GM19025 (cell line): ENCODE data around the gene ATOX1.
"Not testable (repeated sequence)": the region's sequence is repeated elsewhere in the genome, so short reads cannot be mapped to it uniquely, and the experiment has no call there.

Source experiments
- ATAC-seq: cut with Tn5 transposase; IDR thresholded peaks from one replicate; pipeline ENCODE4 v1.9.1; 2021; ENCODE audit warnings: mild to moderate bottlenecking, low read depth, moderate library complexity; ENCODE audit not compliant: unreplicated experiment

ATOX1 gene

DNA sequence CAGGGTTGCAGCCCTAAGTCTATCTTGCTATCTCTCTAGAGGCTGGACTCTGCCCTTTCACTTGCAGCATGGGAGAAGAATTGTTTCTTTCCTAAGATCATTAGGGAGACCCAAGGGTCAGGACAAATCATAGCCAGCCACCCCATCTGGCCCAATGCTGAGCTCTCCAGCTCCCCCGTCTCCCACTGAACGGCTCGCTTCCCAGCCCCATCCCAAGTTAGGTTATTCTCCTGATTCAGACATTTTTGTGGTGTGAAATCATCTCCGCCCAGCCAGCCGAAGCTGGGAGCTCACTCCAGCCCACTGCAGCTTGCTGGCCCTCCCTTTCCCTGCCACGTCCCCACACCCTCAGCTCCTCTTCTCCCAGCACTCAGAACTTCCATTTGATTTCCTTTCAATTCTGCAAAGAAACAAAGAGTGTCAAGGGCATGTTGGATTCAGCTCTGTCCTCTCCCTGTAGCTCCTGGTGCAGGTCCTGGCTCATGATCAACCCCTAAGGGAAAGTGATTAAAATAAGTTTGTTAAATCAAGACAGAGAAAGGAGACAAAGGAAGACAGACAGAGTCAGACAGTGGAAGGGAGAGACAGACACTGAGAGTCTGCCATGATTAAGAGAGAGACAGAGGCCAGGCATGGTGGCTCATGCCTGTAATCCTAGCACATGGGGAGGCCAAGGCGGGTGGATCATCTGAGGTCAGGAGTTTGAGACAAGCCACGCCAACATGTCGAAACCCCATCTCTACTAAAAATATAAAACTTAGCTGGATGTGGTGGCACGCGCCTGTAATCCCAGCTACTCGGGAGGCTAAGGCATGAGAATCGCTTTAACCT lies 59.1 kb downstream of the ATOX1 start:
- ATAC-seq = no peak

DNA sequence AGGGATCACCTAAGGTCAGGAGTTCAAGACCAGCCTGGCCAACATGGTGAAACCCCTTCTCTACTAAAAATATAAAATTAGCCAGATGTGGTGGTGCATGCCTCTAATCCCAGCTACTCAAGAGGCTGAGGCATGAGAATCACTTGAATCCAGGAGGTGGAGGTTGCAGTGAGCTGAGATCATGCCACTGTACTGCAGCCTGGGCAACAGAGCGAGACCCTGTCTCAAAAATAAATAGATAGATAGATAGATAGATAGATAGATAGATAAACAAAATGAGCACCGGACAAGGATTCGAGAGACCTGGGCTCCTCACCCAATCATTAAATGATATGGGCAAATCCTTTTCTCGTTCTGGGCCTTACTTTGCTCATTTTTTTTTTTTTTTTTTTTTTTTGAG lies 60.4 kb downstream of the ATOX1 start:
- ATAC-seq = not testable (repeated sequence)

DNA sequence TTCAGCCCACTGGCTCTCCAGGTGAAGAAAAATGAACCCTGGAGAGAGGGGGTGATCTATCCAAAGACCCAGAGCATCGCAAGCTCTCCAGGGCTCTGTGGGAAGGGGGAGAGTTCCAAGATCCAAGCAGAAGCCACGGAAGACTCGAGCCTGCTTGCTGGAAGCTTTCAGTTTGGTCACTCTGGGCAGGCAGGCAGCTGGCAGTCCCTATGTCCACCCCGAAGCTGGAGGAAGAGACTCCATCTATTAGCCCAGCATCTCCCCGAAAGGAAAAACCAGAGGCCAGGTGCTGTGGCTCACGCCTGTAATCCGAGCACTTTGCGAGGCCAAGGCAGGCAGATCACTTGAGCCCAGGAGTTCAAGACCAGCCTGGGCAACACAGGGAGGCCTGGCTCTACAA lies 61.0 kb downstream of the ATOX1 start:
- ATAC-seq = no peak

DNA sequence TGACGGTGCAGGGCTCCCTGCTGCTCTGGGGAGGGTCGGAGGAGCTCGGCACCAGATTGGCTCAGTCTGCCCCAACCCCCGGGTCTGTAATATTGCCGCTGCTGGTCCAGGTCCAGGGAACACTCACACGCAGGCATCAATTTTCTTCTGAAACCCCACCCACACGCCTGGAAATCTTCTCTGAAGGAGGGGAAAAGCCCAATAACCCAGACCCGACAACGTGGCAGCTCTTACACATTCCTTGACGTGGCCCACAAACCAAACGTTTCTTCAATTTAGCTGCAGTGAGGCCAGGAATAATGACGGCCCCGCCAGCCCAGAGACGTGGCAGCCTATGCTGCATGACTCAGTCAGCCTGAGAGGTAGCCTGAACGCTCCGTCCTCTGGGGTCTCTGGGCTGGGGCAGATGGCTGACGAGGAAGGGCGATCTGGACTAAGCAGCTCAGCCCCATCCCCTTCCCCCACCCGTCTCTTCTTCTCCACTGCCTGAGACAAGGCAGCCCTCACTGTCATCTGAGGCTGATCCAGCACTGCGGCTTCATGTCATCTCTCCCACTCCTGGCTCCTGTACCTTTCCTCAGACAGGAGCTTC lies 61.9 kb downstream of the ATOX1 start:
- no peak for ATAC-seq

DNA sequence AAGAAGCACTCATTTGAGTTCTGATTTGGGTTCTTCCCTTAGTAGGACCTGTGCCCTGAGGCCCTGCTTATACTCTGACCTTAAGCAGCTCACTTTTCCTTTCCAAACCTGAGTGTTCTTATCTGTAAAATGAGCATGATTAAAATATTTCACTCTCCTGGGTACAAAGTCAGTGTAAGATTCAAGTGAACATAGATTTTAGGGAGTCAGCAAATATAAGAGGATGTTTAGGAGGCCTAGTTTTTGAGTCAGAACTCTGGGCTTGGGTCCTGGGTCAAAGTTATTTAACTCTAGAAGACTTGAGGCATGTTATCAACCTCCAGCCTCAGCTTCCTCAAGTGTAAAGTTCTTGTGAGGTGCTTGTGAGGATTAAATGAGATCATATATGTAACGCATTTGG lies 63.0 kb downstream of the ATOX1 start:
- ATAC-seq = no peak

DNA sequence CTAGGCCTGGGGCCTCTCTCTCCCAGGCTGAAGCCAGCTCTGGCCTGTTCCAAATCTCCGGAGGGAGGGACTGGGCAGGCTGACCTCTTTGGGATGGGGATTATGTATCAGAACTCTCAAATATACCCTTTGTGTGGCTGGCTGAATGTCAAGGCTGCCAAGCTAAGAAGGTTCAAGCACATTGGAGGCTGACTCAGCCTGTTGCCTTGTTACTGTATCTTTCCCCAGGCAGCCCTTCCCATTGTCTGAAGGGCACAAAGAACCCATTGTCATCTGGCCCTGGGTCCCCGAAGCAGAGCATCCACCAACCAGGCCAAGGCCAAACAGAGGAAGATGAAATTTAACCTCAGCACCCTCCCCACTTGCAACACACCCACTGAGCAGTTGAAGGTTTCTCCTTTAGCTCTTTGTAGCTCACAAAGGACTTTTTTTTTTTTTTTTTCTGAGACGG lies 64.4 kb downstream of the ATOX1 start:
- no peak for ATAC-seq
